SK-MEL-5 (cell line): ENCODE measurements around the gene RFPL4A. TPM values are rescaled to one million over a fixed set of nuclear protein-coding genes. Genes with fewer than 3 reads are reported as not detected.

ENCODE experiments used
- DNase-seq: peaks from one replicate; pipeline ENCODE4 v3.0.0-alpha.2; 2016; ENCODE audit warnings: low read depth, low spot score
- in situ Hi-C: cut with HindIII; loops from 2 replicates; pipeline ENCODE4 v1.10.0; 2016; ENCODE audit warnings: low sequenced_read_pairs, high pct_unique_total_duplicates, low pct_unique_long_range_greater_than_20kb
- total RNA-seq: library from RNA; depleted of rRNA; stranded (reverse); fragments of >200 nt; shearing (Covaris generic); gene quantifications from 2 replicates; pipeline ENCODE4 v1.2.3, GENCODE V29; 2014; rRNA removed

RFPL4A gene
- total RNA-seq, 1 experiment from 2014 or later, result not detected

DNA sequence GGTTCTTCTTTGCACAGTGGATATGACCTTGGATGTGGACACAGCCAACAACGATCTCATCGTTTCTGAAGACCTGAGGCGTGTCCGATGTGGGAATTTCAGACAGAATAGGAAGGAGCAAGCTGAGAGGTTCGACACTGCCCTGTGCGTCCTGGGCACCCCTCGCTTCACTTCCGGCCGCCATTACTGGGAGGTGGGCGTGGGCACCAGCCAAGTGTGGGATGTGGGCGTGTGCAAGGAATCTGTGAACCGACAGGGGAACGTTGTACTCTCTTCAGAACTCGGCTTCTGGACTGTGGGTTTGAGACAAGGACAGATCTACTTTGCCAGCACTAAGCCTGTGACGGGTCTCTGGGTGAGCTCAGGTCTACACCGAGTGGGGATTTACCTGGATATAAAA, 19.4 kb downstream of the RFPL4A start:
- in situ Hi-C loops, result no loop called here
- no peak for DNase-seq

GRCh38 chr19:55781112-55781511, 22.2 kb downstream of the RFPL4A start:
- in situ Hi-C loops, result no loop called here

GRCh38 chr19:55795021-55795420, 36.1 kb downstream of the RFPL4A start:
- in situ Hi-C loops, result no loop called here
- no peak for DNase-seq

More at GRCh38 chr19:55781112-55781511, 22.2 kb downstream of the RFPL4A start:
- no peak for DNase-seq

DNA sequence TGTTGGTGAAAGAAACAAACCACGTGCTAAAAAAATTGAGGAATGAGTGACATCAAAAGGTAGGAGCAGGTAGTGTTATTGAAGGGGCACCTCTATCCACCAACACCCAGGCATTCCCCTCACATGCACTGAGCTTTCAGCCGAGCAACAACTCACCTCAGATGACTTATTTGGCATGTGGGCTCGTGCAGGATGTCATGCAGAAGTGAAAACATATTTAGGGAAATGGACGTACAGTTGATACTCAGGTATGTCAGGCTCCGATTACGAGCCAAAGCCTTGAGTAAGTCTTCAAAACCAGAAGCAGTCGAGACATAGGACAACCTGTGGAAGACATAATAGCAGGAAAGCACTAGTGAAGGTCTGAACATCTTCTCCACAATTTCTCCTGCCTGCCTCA, 42.5 kb downstream of the RFPL4A start:
- in situ Hi-C loops, result no loop called here
- DNase-seq, result no peak

DNA sequence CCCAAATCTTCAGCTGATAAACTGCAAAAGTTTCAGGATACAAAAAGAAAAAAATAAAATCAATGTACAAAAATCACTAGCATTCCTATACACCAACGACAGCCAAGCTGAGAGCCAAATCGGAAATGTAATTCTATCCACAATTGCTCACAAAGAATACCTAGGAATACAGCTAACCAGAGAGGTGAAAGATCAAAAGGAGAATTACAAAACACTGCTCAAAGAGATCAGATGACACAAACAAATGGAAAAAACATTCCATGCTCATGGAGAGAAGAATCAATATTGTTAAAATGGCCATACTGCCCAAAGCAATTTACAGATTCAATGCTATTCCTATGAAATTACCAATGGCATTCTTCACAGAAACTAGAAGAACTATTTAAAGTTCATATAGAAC, 43.4 kb downstream of the RFPL4A start:
- DNase-seq, result no peak
- in situ Hi-C loops, result no loop called here

DNA sequence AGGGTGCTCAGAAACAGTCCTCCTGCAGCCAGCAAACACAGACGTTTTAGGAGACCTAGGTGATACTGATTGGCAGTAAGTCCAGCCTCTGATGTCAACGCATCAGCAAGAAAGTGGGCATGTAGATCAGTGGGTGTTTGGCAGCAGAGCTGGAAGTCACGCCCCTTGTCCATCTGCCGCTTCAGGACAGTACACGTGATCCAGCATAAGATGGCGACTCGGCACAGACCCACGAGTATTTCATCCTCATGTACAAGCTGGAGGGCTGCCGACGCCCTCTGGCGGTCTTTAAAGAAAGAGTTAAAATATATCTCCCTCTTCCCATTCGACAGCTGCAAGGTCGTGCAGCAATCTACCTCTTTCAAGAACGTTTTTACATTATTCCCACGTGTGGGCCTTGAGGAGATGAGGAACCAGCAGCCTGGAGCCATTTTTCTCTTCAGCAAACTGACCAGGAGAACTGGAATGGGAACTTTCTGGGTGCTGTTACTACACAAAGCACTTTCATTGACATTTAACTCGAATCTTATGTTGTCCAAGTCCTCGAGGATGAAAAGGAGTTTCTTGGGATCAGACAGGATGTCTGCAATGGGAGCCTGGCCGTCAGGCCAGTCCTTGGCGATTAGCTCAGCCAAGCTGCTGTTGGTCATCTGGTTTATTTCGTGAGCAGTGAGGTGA, 50.6 kb downstream of the RFPL4A start:
- DNase-seq, result peak; percentile 87
- in situ Hi-C loops, result no loop called here

- in situ Hi-C loops, result no loop called here
- no peak for DNase-seq
Measured at GRCh38 chr19:55811340-55811739, 52.4 kb downstream of the RFPL4A start.

GRCh38 chr19:55812449-55812848, 53.6 kb downstream of the RFPL4A start:
- no peak for DNase-seq
- in situ Hi-C loops, result no loop called here

Other genes starting within 250 kb of the RFPL4A start
- not detected in 2 replicates for gene SBK2, start 222.0 kb upstream of the RFPL4A start, total RNA-seq
- not detected in 2 replicates for gene SBK3, start 213.6 kb upstream of the RFPL4A start, total RNA-seq
- 2.4 and 3.8 TPM in 2 replicates for gene ZNF579, start 178.2 kb upstream of the RFPL4A start, total RNA-seq
- gene FIZ1, start 159.6 kb upstream of the RFPL4A start, total RNA-seq, result 1.9 and 5.3 TPM in 2 replicates
- 4.7 and 5.5 TPM in 2 replicates for gene ZNF524, start 158.8 kb upstream of the RFPL4A start, total RNA-seq
- gene ZNF865, start 153.4 kb upstream of the RFPL4A start, total RNA-seq, result 0.69 and 0.85 TPM in 2 replicates
- 1.7 and 1.8 TPM in 2 replicates for gene ZNF784, start 134.5 kb upstream of the RFPL4A start, total RNA-seq
- gene ZNF580, start 118.1 kb upstream of the RFPL4A start, total RNA-seq, result 2.8 and 4.0 TPM in 2 replicates
- 10.6 and 15.3 TPM in 2 replicates for gene ZNF581, start 115.4 kb upstream of the RFPL4A start, total RNA-seq
- 8.3 and 10.1 TPM in 2 replicates for gene CCDC106, start 110.9 kb upstream of the RFPL4A start, total RNA-seq
- 131 and 139 TPM in 2 replicates for gene U2AF2, start 104.1 kb upstream of the RFPL4A start, total RNA-seq
- 25.3 and 29.0 TPM in 2 replicates for gene EPN1, start 83.9 kb upstream of the RFPL4A start, total RNA-seq
- gene NLRP9, start 20.7 kb upstream of the RFPL4A start, total RNA-seq, result not detected in 2 replicates
- not detected in 2 replicates for gene RFPL4AL1, start 10.0 kb downstream of the RFPL4A start, total RNA-seq
- gene NLRP11, start 72.9 kb downstream of the RFPL4A start, total RNA-seq, result 0.21 and 0.37 TPM in 2 replicates
- 0.11 and 0.55 TPM in 2 replicates for gene NLRP4, start 77.4 kb downstream of the RFPL4A start, total RNA-seq
- not detected in 2 replicates for gene NLRP13, start 173.2 kb downstream of the RFPL4A start, total RNA-seq
- not detected in 2 replicates for gene NLRP8, start 188.7 kb downstream of the RFPL4A start, total RNA-seq
- not detected in 2 replicates for gene NLRP5, start 227.7 kb downstream of the RFPL4A start, total RNA-seq